Panc1 (cell line): Measurements from ENCODE around the gene TEX51.

Experiments
- POLR2AphosphoS5 ChIP-seq: IDR thresholded peaks from 2 replicates; pipeline ENCODE4 v1.6.1; 2012; ENCODE audit warnings: mild to moderate bottlenecking, low read depth, low read length, moderate library complexity
- SIN3A ChIP-seq: IDR thresholded peaks from 2 replicates; pipeline ENCODE4 v1.6.1; 2012; ENCODE audit warnings: low read depth, mild to moderate bottlenecking, low read length, moderate library complexity, borderline replicate concordance; ENCODE audit not compliant: insufficient read depth
- TF ChIP-seq, protein P1 (sequence below): fragments of 450-650 bp; IDR thresholded peaks from 2 replicates; pipeline ENCODE4 v1.5.1; 2017; ENCODE audit warnings: mild to moderate bottlenecking
- TF ChIP-seq, protein P2 (sequence below), 2 experiments: IDR thresholded peaks; 2 replicates each; pipeline ENCODE4 v1.6.1; 2011 to 2012; ENCODE audit warnings: low read depth in 2 of 2, control low read depth in 1 of 2, low read length in 1 of 2, mild to moderate bottlenecking in 1 of 2, moderate library complexity in 1 of 2; ENCODE audit not compliant: insufficient read depth in 1 of 2

DNA sequence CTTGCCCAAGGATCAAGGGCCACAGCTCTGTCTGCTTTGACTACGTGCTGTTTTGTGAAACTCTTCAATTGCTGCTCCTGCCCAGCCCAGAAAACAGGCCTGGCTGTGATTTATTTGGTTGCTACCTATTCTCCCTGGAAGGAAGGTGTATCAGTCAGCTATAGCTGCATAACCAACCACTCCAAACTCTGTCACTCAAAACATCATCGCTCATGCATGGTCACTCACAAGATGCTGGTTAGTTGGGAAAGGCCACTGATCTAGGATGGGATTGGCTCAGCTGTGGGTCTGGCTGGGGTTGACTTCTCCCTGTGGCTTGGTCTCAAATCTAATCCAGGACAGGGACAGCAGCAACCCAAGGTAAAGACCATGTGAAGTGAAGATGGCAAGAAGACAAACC is 14.6 kb downstream of the TEX51 start:
- TF ChIP-seq, protein P1, sequence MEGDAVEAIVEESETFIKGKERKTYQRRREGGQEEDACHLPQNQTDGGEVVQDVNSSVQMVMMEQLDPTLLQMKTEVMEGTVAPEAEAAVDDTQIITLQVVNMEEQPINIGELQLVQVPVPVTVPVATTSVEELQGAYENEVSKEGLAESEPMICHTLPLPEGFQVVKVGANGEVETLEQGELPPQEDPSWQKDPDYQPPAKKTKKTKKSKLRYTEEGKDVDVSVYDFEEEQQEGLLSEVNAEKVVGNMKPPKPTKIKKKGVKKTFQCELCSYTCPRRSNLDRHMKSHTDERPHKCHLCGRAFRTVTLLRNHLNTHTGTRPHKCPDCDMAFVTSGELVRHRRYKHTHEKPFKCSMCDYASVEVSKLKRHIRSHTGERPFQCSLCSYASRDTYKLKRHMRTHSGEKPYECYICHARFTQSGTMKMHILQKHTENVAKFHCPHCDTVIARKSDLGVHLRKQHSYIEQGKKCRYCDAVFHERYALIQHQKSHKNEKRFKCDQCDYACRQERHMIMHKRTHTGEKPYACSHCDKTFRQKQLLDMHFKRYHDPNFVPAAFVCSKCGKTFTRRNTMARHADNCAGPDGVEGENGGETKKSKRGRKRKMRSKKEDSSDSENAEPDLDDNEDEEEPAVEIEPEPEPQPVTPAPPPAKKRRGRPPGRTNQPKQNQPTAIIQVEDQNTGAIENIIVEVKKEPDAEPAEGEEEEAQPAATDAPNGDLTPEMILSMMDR, result no peak
- TF ChIP-seq POLR2AphosphoS5 (no peak), SIN3A (no peak)
- TF ChIP-seq, protein P2, sequence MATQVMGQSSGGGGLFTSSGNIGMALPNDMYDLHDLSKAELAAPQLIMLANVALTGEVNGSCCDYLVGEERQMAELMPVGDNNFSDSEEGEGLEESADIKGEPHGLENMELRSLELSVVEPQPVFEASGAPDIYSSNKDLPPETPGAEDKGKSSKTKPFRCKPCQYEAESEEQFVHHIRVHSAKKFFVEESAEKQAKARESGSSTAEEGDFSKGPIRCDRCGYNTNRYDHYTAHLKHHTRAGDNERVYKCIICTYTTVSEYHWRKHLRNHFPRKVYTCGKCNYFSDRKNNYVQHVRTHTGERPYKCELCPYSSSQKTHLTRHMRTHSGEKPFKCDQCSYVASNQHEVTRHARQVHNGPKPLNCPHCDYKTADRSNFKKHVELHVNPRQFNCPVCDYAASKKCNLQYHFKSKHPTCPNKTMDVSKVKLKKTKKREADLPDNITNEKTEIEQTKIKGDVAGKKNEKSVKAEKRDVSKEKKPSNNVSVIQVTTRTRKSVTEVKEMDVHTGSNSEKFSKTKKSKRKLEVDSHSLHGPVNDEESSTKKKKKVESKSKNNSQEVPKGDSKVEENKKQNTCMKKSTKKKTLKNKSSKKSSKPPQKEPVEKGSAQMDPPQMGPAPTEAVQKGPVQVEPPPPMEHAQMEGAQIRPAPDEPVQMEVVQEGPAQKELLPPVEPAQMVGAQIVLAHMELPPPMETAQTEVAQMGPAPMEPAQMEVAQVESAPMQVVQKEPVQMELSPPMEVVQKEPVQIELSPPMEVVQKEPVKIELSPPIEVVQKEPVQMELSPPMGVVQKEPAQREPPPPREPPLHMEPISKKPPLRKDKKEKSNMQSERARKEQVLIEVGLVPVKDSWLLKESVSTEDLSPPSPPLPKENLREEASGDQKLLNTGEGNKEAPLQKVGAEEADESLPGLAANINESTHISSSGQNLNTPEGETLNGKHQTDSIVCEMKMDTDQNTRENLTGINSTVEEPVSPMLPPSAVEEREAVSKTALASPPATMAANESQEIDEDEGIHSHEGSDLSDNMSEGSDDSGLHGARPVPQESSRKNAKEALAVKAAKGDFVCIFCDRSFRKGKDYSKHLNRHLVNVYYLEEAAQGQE (IDR thresholded peaks at IDR 0.05; ENCODE audit: insufficient read depth in 1 of 2, low read depth in 2 of 2, low read length in 1 of 2), result no peak
